ENCODE results near the gene INHA.

Gene INHA

DNA sequence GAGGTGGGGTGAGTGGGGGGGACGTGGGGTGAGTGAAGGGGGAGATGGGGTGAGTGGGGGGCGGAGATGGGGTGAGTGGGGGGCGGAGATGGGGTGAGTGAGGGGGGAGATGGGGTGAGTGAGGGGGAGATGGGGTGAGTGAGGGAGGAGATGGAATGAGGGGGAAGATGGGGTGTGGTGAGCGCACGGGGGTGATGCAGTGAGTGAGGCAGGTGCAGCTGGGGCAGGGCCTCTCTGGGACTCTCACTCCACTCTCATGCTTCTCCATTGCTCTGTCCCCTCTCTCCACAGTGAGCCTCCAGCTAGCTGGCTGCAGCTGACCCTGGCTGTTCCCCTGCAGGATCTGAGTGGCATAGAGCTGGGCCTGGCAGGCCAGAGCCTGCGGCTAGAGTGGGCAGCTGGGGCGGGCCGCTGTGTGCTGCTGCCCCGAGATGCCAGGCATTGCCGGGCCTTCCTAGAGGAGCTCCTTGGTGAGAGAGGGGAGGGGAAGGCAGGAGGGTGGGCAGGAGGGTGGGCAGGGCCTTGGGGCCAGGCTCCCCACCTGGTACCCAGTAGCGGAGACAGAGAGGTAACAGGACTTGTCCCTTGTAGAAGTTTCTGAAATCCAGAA lies 41.5 kb downstream of the INHA start:
- Mint-ChIP-seq H3K4me1 (ENCODE audit: low read depth) (peaks cover 7% of the 10 kb centered on the region), H3K36me3 (ENCODE audit: low read depth) (peaks cover 11% of the 10 kb centered on the region), H3K27ac (no peak overlapping the region), H3K27me3 (ENCODE audit: low read depth) (no peaks in the 10 kb centered on the region), H3K4me3 (no peak overlapping the region), H3K9me3 (no peaks in the 10 kb centered on the region)
- DNase-seq (ENCODE audit: low spot score) = no peak

DNA sequence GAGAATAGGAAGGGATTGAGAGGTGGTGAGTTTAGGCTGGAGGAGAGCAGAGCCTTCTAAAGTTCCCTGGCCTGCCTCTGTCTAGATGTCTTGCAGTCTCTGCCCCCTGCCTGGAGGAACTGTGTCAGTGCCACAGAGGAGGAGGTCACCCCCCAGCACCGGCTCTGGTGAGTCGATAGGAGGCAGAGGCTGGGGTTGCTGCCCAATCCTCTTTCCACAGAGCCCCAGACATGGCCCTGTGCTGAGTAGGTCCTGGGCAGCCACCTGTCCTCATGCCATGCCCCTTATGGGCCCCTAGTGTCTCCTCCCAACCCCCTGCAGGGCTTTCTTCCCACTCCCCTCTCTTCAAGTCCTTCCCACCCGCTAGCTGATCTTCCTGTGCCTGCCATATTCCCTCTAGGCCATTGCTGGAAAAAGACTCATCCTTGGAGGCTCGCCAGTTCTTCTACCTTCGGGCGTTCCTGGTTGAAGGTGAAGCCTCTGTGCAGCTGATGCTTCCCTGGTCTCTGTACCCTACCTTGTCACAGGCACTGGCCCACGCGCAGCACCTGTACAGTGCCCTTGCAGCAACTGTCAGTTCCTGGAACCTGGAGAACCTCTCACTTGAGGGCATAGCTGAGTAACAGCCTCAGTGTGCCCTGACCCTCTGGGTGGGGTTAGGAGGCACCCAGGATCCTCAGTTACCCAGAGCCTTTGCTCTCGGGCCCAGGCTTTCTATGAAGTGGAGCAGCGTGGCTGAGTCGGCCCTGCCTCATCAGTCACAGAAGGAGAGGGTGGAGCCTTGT lies 42.2 kb downstream of the INHA start:
- Mint-ChIP-seq H3K4me1 (ENCODE audit: low read depth) (peaks cover 7% of the 10 kb centered on the region), H3K9me3 (no peaks in the 10 kb centered on the region), H3K36me3 (ENCODE audit: low read depth) (peaks cover 11% of the 10 kb centered on the region), H3K4me3 (no peak overlapping the region), H3K27ac (no peak overlapping the region), H3K27me3 (ENCODE audit: low read depth) (no peaks in the 10 kb centered on the region)
- no peak for DNase-seq (ENCODE audit: low spot score)

DNA sequence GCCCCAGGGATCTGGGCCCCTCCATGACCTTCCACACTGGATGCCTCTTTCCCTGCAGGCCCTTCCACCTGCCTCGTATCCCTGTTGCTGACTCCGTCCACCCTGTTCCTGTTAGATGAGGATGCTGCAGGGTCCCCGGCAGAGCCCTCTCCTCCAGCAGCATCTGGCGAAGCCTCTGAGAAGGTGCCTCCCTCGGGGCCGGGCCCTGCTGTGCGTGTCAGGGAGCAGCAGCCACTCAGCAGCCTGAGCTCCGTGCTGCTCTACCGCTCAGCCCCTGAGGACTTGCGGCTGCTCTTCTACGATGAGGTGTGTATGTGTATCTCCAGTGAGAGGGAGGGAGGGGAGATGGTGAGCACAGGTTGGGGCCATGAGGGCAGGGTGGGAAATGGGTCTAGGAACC lies 42.9 kb downstream of the INHA start:
- Mint-ChIP-seq H3K27me3 (ENCODE audit: low read depth) (no peaks in the 10 kb centered on the region), H3K4me3 (no peak overlapping the region), H3K36me3 (ENCODE audit: low read depth) (peaks cover 11% of the 10 kb centered on the region), H3K4me1 (ENCODE audit: low read depth) (peaks cover 7% of the 10 kb centered on the region), H3K9me3 (no peaks in the 10 kb centered on the region), H3K27ac (no peak overlapping the region)
- DNase-seq (ENCODE audit: low spot score) = no peak

DNA sequence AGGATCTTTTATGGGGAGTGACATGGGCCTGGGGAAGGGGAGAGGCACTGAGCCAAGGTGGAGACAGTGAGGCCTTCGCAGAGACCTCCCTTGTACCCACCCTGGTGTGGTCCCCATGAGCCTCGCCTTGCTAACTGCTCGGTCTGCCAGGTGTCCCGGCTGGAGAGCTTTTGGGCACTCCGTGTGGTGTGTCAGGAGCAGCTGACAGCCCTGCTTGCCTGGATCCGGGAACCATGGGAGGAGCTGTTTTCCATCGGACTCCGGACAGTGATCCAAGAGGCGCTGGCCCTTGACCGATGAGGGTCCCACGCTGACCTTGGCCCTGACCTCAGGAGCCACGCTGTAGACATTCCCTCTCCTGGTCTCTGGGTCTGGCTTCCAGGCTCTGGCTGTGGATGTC lies 43.8 kb downstream of the INHA start:
- Mint-ChIP-seq H3K27me3 (ENCODE audit: low read depth) (no peaks in the 10 kb centered on the region), H3K4me1 (ENCODE audit: low read depth) (peaks cover 7% of the 10 kb centered on the region), H3K27ac (no peak overlapping the region), H3K4me3 (no peak overlapping the region), H3K36me3 (ENCODE audit: low read depth) (peaks cover 8% of the 10 kb centered on the region), H3K9me3 (no peaks in the 10 kb centered on the region)
- DNase-seq (ENCODE audit: low spot score) = no peak

DNA sequence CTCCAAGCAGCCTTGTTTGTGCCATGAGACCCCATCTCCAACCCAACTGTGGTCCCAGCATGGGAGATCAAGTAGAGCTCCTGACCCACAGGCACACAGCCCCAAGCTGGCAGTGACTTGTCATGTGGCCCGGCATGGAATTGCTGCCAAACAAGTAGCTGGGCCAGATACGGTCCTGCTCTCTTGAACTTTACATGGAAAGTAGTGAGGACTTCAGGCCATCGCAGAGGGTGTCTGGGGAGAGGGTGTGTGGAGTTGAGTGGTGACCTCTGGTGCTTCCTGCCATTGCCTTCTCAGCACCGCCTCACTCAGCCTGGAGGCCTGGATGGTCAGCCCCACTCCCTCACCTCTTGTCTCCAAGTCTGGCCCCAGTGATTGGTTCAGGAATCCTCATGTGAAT lies 44.4 kb downstream of the INHA start:
- H3K4me3 Mint-ChIP-seq = no peak overlapping the region
- peaks cover 7% of the 10 kb centered on the region for H3K4me1 Mint-ChIP-seq (ENCODE audit: low read depth)
- peaks cover 4% of the 10 kb centered on the region for H3K36me3 Mint-ChIP-seq (ENCODE audit: low read depth)
- DNase-seq (ENCODE audit: low spot score) = no peak
- no peaks in the 10 kb centered on the region for H3K9me3 Mint-ChIP-seq
- peaks cover 4% of the 10 kb centered on the region for H3K27me3 Mint-ChIP-seq (ENCODE audit: low read depth)
- H3K27ac Mint-ChIP-seq = no peak overlapping the region

DNA sequence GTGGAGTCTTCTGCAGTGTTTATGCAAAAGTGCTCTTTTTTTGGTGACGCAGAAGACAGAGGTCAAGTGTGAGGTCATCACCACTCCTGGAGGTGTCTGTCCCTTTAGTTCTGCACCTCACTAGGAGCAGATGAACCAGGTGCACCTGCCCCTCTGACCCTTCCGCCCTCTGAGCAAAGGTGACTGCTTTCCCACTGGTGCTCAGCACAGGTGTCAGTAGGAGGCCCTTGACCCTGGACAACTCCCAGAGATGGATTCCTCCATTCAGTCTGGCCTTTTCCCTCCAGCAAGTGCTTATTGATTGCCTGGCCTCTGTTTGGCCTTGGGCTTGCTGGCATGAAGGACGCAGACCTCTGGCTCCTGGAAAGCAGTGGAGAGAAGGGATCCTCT lies 46.6 kb downstream of the INHA start:
- no peak overlapping the region for H3K4me3 Mint-ChIP-seq
- no peaks in the 10 kb centered on the region for H3K9me3 Mint-ChIP-seq
- H3K36me3 Mint-ChIP-seq (ENCODE audit: low read depth) = no peaks in the 10 kb centered on the region
- H3K27ac Mint-ChIP-seq = no peak overlapping the region
- H3K4me1 Mint-ChIP-seq (ENCODE audit: low read depth) = no peaks in the 10 kb centered on the region
- H3K27me3 Mint-ChIP-seq (ENCODE audit: low read depth) = peaks cover 9% of the 10 kb centered on the region
- no peak for DNase-seq (ENCODE audit: low spot score)

DNA sequence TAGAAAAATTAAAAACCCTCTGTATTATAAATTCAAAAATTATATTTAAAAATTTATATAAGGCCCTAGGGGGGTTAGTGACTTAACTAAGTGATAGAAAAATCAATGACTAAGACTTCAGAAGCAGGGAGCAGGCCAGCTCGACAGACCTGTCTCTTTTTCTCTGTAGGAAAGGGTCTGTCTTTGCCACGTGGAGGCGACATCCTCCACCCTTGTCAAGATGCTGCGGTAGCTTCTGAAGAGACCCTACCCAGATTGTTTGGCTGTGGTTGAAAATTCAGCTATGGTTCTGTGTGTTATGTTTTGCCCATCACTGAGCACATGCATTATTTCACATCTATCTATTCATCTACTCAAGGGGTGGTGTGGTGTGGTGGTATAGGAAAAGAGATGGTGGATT lies 47.1 kb downstream of the INHA start:
- no peak overlapping the region for H3K4me3 Mint-ChIP-seq
- no peak for DNase-seq (ENCODE audit: low spot score)

DNA sequence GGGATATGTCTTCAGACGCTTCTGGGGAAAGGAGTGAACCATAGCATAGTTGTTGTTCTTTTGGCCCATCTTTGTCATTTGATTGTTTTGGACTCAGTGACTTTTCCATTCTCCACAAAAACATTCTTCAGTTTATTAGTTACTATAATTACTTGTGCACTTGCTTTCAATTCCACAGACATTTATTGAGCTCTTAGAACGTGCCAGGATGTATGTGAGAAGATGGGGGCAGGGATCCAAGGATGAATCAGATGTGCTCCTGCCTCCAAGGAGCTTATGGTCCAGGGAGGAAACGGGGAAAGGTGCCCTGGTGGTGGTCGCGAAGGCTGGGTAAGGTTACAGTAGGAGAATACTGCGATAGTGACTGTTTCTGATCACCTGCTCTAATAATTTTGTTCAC lies 48.4 kb downstream of the INHA start:
- H3K36me3 Mint-ChIP-seq (ENCODE audit: low read depth) = no peaks in the 10 kb centered on the region
- H3K27me3 Mint-ChIP-seq (ENCODE audit: low read depth) = peaks cover 22% of the 10 kb centered on the region
- no peak for DNase-seq (ENCODE audit: low spot score)
- H3K4me3 Mint-ChIP-seq = no peak overlapping the region
- H3K9me3 Mint-ChIP-seq = no peaks in the 10 kb centered on the region
- no peaks in the 10 kb centered on the region for H3K4me1 Mint-ChIP-seq (ENCODE audit: low read depth)
- no peak overlapping the region for H3K27ac Mint-ChIP-seq

More for the DNA sequence above, 47.1 kb downstream of the INHA start:
- no peak overlapping the region for H3K27ac Mint-ChIP-seq
- no peaks in the 10 kb centered on the region for H3K4me1 Mint-ChIP-seq (ENCODE audit: low read depth)
- no peaks in the 10 kb centered on the region for H3K36me3 Mint-ChIP-seq (ENCODE audit: low read depth)
- no peaks in the 10 kb centered on the region for H3K9me3 Mint-ChIP-seq
- H3K27me3 Mint-ChIP-seq (ENCODE audit: low read depth) = peaks cover 14% of the 10 kb centered on the region

DNA sequence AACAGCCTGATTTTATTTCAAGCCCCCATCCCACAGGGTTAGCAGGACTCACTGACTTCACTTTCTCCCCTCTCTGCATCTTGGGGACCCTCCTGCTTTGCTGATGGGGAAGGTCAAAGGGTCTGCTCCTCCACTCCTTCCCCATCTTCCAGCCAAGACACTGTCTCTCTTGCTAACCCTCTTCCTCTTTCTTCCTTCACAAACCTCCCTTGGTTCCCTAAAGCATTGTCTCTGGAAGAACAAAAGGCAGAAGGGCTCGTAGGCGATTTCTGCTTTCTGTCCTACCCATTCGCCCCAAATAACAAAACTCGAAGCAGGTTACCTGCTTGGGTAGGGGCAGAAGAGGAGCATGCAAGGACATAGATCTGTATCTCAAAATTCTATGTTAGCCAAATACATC lies 49.8 kb downstream of the INHA start:
- Mint-ChIP-seq H3K4me1 (ENCODE audit: low read depth) (peaks cover 2% of the 10 kb centered on the region), H3K27me3 (ENCODE audit: low read depth) (peaks cover 31% of the 10 kb centered on the region), H3K27ac (no peak overlapping the region), H3K9me3 (no peaks in the 10 kb centered on the region), H3K4me3 (no peak overlapping the region), H3K36me3 (ENCODE audit: low read depth) (no peaks in the 10 kb centered on the region)
- DNase-seq (ENCODE audit: low spot score) = no peak

DNA sequence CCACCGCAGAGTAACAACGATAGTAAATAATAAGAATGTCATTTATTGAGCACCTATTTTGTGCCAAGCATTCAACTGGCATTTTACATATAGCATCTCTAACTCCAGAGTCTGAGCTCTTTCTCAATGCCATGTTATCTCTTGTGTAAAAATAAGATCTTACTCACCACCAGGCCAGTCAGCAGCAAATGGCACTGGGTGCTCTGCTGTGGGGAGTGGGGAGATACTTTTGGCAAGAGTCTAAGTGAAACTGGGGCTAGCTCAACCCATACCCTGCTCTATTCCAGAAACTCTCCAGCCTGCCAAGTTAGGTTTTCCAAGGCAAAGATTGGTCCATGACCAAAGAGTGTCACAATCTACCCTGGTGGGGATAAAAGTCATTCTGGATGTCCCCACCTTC lies 50.4 kb downstream of the INHA start:
- H3K4me3 Mint-ChIP-seq = no peak overlapping the region
- no peaks in the 10 kb centered on the region for H3K9me3 Mint-ChIP-seq
- H3K27ac Mint-ChIP-seq = no peak overlapping the region
- H3K36me3 Mint-ChIP-seq (ENCODE audit: low read depth) = no peaks in the 10 kb centered on the region
- H3K4me1 Mint-ChIP-seq (ENCODE audit: low read depth) = peaks cover 4% of the 10 kb centered on the region
- peaks cover 34% of the 10 kb centered on the region for H3K27me3 Mint-ChIP-seq (ENCODE audit: low read depth)
- DNase-seq (ENCODE audit: low spot score) = no peak

DNA sequence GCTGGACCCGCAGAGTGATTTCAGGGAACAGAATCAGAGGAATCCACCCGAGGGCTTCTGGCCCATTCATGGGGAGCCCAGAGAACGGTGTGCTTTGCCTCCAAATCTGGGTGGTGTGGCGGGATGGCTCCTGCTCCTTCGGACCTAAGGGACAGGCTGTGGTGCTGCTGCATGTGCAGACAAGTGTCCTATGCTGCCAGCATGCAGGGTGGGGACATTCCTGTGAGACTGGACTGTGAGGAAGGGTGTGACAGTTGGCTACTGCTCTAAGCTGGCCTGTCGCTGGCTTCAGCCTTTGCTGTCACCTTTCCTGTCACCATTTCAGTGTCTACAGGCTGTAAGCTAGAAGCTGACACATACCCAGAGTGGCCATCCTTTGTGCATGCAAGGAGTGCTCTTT lies 52.5 kb downstream of the INHA start:
- no peaks in the 10 kb centered on the region for H3K36me3 Mint-ChIP-seq (ENCODE audit: low read depth)
- H3K9me3 Mint-ChIP-seq = no peaks in the 10 kb centered on the region
- no peak overlapping the region for H3K4me3 Mint-ChIP-seq
- peaks cover 4% of the 10 kb centered on the region for H3K4me1 Mint-ChIP-seq (ENCODE audit: low read depth)
- H3K27ac Mint-ChIP-seq = no peak overlapping the region
- no peak for DNase-seq (ENCODE audit: low spot score)
- peaks cover 38% of the 10 kb centered on the region for H3K27me3 Mint-ChIP-seq (ENCODE audit: low read depth)

DNA sequence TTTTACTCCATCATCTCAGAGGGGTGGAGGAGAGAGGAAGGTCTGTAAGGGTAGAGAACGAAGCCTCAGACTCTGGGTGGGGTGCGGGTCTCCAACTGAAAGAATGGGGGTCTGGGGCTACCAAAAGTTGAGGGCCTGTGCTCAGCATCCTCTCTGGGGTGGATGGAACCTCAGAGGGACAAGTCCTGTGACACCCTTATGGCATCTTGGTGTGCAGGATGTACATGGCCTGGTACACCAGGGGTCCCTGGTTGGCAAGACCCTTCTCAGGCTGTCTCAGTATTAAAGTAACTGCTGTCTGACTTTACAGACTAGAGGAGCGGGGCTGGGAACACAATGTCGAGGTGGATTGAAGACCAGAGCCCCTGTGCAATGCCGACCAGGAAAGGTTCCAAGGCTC lies 53.1 kb downstream of the INHA start:
- H3K4me1 Mint-ChIP-seq (ENCODE audit: low read depth) = peaks cover 4% of the 10 kb centered on the region
- no peak for DNase-seq (ENCODE audit: low spot score)
- H3K36me3 Mint-ChIP-seq (ENCODE audit: low read depth) = no peaks in the 10 kb centered on the region
- H3K27ac Mint-ChIP-seq = no peak overlapping the region
- no peak overlapping the region for H3K4me3 Mint-ChIP-seq
- no peaks in the 10 kb centered on the region for H3K9me3 Mint-ChIP-seq
- peaks cover 38% of the 10 kb centered on the region for H3K27me3 Mint-ChIP-seq (ENCODE audit: low read depth)

Measured in T-helper 2 cell treated with Interferon-gamma antibody and Interleukin-4, amounts not matched to agents 5 μg/mL and 100 μg/mL, for 36 hours (primary cell).